ENCODE measurements around the gene SLC6A17.

Gene SLC6A17

GRCh38 chr1:110225212-110225611, 74.9 kb downstream of the SLC6A17 start:
- H3K36me3 ChIP-seq (ENCODE audit: insufficient read depth, low read length), result no peaks in the 10 kb centered on the region
- H3F3A ChIP-seq (ENCODE audit: insufficient read depth, low read length), result no peaks in the 10 kb centered on the region
- TF ChIP-seq CTCF (IDR thresholded peaks at IDR 0.05; ENCODE audit: low read length), result no peak
- TF ChIP-seq EZH2 (IDR thresholded peaks at IDR 0.05; ENCODE audit: borderline replicate concordance, low read length), result no peak
- no peak overlapping the region for H2AFZ ChIP-seq (ENCODE audit: low read length)
- no peak overlapping the region for H3K4me2 ChIP-seq (ENCODE audit: low read length)
- no peaks in the 10 kb centered on the region for H3K4me1 ChIP-seq (ENCODE audit: insufficient read depth, low read length, severe bottlenecking)
- H3K4me3 ChIP-seq (ENCODE audit: low read depth, low read length, poor library complexity, severe bottlenecking), result no peak overlapping the region
- no peaks in the 10 kb centered on the region for H3K27me3 ChIP-seq (ENCODE audit: insufficient read depth, low read length)
- H3K79me2 ChIP-seq (ENCODE audit: insufficient read depth, low read length), result no peaks in the 10 kb centered on the region
- no peak overlapping the region for H3K27ac ChIP-seq (ENCODE audit: low read depth, low read length, poor library complexity, severe bottlenecking)
- H4K20me1 ChIP-seq (ENCODE audit: insufficient read depth, low read length), result no peaks in the 10 kb centered on the region
- no peak overlapping the region for H3K9ac ChIP-seq (ENCODE audit: low read length)
- H3K9me2 ChIP-seq (ENCODE audit: low read depth, low read length), result no peaks in the 10 kb centered on the region
- H3K9me3 ChIP-seq (ENCODE audit: low read length), result no peaks in the 10 kb centered on the region

- H3F3A ChIP-seq (ENCODE audit: insufficient read depth, low read length), result no peaks in the 10 kb centered on the region
These were observed 75.6 kb downstream of the SLC6A17 start for GRCh38 chr1:110225756-110226404.

GRCh38 chr1:110227774-110228173, 77.5 kb downstream of the SLC6A17 start:
- H3K4me1 ChIP-seq (ENCODE audit: insufficient read depth, low read length, severe bottlenecking), result no peaks in the 10 kb centered on the region
- H3K4me2 ChIP-seq (ENCODE audit: low read length), result no peak overlapping the region
- no peak overlapping the region for H3K4me3 ChIP-seq (ENCODE audit: low read depth, low read length, poor library complexity, severe bottlenecking)
- no peak overlapping the region for H3K27ac ChIP-seq (ENCODE audit: low read depth, low read length, poor library complexity, severe bottlenecking)
- H3F3A ChIP-seq (ENCODE audit: insufficient read depth, low read length), result no peaks in the 10 kb centered on the region
- no peak overlapping the region for H3K9ac ChIP-seq (ENCODE audit: low read length)
- no peaks in the 10 kb centered on the region for H3K27me3 ChIP-seq (ENCODE audit: insufficient read depth, low read length)
- H3K9me3 ChIP-seq (ENCODE audit: low read length), result no peaks in the 10 kb centered on the region
- H3K36me3 ChIP-seq (ENCODE audit: insufficient read depth, low read length), result no peaks in the 10 kb centered on the region
- H4K20me1 ChIP-seq (ENCODE audit: insufficient read depth, low read length), result no peaks in the 10 kb centered on the region
- no peaks in the 10 kb centered on the region for H3K79me2 ChIP-seq (ENCODE audit: insufficient read depth, low read length)
- TF ChIP-seq EZH2 (IDR thresholded peaks at IDR 0.05; ENCODE audit: borderline replicate concordance, low read length) (no peak), CTCF (IDR thresholded peaks at IDR 0.05; ENCODE audit: low read length) (no peak)
- no peaks in the 10 kb centered on the region for H3K9me2 ChIP-seq (ENCODE audit: low read depth, low read length)
- H2AFZ ChIP-seq (ENCODE audit: low read length), result no peak overlapping the region

More at GRCh38 chr1:110225756-110226404, 75.6 kb downstream of the SLC6A17 start:
- Histone ChIP-seq H3K4me1 (ENCODE audit: insufficient read depth, low read length, severe bottlenecking) (no peaks in the 10 kb centered on the region), H3K79me2 (ENCODE audit: insufficient read depth, low read length) (no peaks in the 10 kb centered on the region), H3K9me2 (ENCODE audit: low read depth, low read length) (no peaks in the 10 kb centered on the region), H3K9ac (ENCODE audit: low read length) (no peak overlapping the region), H3K27me3 (ENCODE audit: insufficient read depth, low read length) (no peaks in the 10 kb centered on the region), H2AFZ (ENCODE audit: low read length) (no peak overlapping the region), H3K4me3 (ENCODE audit: low read depth, low read length, poor library complexity, severe bottlenecking) (no peak overlapping the region), H4K20me1 (ENCODE audit: insufficient read depth, low read length) (no peaks in the 10 kb centered on the region), H3K9me3 (ENCODE audit: low read length) (no peaks in the 10 kb centered on the region), H3K36me3 (ENCODE audit: insufficient read depth, low read length) (no peaks in the 10 kb centered on the region), H3K4me2 (ENCODE audit: low read length) (no peak overlapping the region), H3K27ac (ENCODE audit: low read depth, low read length, poor library complexity, severe bottlenecking) (no peak overlapping the region)
- TF ChIP-seq CTCF (IDR thresholded peaks at IDR 0.05; ENCODE audit: low read length) (no peak), EZH2 (IDR thresholded peaks at IDR 0.05; ENCODE audit: borderline replicate concordance, low read length) (no peak)
